Measurements from ENCODE around the gene ZNF337. TPM values are rescaled to one million over a fixed set of nuclear protein-coding genes. Genes with fewer than 3 reads are reported as not detected.

Gene ZNF337
- total and polyA plus RNA-seq, 2 of the 13 experiments (the other 11 are each of a cell fraction or from before 2014, with no cell fraction given) = 17.0 to 19.6 TPM

DNA sequence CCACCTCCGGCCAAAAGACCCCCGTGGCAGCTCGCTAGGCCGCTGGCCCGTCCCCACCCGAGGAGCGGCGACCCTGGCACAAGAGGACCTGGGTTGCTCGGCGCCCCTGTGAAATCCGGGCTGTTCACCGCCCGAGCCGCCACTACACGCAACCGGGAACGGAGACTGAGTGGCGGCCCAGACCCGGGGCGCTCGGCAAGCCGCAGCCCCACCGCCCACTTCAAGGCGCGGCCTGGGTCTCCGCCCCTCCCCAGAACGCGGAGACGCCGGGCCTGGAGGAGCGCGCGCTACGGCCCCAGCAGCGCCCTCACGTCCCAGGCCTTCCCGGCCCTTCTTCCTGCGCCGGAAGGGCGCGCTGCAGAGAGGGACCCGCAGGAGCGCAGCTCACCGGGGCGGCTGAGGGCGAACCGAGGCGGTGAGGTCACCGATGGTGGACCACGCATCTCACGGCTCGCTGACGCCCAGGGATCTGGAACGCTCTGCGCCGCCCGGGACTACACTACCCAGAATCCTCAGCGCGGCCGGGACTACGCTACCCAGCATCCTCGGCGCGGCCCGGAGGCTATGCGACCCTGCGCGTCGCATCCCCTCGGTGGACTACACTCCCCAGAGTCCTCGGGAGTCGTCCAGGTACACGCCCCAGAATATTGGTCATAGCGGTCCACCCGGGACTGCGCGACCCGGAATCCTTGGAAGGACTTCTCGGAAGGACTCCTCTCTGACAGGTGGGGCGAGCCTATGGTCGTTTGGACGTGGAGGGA, at the start of gene ZNF337 (continued):
- TF ChIP-seq, protein P1, sequence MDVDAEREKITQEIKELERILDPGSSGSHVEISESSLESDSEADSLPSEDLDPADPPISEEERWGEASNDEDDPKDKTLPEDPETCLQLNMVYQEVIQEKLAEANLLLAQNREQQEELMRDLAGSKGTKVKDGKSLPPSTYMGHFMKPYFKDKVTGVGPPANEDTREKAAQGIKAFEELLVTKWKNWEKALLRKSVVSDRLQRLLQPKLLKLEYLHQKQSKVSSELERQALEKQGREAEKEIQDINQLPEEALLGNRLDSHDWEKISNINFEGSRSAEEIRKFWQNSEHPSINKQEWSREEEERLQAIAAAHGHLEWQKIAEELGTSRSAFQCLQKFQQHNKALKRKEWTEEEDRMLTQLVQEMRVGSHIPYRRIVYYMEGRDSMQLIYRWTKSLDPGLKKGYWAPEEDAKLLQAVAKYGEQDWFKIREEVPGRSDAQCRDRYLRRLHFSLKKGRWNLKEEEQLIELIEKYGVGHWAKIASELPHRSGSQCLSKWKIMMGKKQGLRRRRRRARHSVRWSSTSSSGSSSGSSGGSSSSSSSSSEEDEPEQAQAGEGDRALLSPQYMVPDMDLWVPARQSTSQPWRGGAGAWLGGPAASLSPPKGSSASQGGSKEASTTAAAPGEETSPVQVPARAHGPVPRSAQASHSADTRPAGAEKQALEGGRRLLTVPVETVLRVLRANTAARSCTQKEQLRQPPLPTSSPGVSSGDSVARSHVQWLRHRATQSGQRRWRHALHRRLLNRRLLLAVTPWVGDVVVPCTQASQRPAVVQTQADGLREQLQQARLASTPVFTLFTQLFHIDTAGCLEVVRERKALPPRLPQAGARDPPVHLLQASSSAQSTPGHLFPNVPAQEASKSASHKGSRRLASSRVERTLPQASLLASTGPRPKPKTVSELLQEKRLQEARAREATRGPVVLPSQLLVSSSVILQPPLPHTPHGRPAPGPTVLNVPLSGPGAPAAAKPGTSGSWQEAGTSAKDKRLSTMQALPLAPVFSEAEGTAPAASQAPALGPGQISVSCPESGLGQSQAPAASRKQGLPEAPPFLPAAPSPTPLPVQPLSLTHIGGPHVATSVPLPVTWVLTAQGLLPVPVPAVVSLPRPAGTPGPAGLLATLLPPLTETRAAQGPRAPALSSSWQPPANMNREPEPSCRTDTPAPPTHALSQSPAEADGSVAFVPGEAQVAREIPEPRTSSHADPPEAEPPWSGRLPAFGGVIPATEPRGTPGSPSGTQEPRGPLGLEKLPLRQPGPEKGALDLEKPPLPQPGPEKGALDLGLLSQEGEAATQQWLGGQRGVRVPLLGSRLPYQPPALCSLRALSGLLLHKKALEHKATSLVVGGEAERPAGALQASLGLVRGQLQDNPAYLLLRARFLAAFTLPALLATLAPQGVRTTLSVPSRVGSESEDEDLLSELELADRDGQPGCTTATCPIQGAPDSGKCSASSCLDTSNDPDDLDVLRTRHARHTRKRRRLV (CRISPR knock-in tag; IDR thresholded peaks at IDR 0.05) = peak; percentile 96
- TF ChIP-seq ZNF883 (CRISPR knock-in tag; IDR thresholded peaks at IDR 0.05; ENCODE audit: not compliant biosample characterization) = peak; percentile 100
- peak; percentile 99 for TF ChIP-seq ZNF33A (CRISPR knock-in tag; IDR thresholded peaks at IDR 0.05; ENCODE audit: borderline replicate concordance)
- TF ChIP-seq ZNF546 (CRISPR knock-in tag; conservative IDR thresholded peaks at IDR 0.05) = peak; percentile 52
- TF ChIP-seq, protein P2, sequence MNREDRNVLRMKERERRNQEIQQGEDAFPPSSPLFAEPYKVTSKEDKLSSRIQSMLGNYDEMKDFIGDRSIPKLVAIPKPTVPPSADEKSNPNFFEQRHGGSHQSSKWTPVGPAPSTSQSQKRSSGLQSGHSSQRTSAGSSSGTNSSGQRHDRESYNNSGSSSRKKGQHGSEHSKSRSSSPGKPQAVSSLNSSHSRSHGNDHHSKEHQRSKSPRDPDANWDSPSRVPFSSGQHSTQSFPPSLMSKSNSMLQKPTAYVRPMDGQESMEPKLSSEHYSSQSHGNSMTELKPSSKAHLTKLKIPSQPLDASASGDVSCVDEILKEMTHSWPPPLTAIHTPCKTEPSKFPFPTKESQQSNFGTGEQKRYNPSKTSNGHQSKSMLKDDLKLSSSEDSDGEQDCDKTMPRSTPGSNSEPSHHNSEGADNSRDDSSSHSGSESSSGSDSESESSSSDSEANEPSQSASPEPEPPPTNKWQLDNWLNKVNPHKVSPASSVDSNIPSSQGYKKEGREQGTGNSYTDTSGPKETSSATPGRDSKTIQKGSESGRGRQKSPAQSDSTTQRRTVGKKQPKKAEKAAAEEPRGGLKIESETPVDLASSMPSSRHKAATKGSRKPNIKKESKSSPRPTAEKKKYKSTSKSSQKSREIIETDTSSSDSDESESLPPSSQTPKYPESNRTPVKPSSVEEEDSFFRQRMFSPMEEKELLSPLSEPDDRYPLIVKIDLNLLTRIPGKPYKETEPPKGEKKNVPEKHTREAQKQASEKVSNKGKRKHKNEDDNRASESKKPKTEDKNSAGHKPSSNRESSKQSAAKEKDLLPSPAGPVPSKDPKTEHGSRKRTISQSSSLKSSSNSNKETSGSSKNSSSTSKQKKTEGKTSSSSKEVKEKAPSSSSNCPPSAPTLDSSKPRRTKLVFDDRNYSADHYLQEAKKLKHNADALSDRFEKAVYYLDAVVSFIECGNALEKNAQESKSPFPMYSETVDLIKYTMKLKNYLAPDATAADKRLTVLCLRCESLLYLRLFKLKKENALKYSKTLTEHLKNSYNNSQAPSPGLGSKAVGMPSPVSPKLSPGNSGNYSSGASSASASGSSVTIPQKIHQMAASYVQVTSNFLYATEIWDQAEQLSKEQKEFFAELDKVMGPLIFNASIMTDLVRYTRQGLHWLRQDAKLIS (CRISPR knock-in tag; IDR thresholded peaks at IDR 0.05) = 0 out of 2 replicates have a peak, but pooled peaks have one; percentile 77
- peak; percentile 100 for TF ChIP-seq ZFY (CRISPR knock-in tag; IDR thresholded peaks at IDR 0.05)
- TF ChIP-seq, protein P3, sequence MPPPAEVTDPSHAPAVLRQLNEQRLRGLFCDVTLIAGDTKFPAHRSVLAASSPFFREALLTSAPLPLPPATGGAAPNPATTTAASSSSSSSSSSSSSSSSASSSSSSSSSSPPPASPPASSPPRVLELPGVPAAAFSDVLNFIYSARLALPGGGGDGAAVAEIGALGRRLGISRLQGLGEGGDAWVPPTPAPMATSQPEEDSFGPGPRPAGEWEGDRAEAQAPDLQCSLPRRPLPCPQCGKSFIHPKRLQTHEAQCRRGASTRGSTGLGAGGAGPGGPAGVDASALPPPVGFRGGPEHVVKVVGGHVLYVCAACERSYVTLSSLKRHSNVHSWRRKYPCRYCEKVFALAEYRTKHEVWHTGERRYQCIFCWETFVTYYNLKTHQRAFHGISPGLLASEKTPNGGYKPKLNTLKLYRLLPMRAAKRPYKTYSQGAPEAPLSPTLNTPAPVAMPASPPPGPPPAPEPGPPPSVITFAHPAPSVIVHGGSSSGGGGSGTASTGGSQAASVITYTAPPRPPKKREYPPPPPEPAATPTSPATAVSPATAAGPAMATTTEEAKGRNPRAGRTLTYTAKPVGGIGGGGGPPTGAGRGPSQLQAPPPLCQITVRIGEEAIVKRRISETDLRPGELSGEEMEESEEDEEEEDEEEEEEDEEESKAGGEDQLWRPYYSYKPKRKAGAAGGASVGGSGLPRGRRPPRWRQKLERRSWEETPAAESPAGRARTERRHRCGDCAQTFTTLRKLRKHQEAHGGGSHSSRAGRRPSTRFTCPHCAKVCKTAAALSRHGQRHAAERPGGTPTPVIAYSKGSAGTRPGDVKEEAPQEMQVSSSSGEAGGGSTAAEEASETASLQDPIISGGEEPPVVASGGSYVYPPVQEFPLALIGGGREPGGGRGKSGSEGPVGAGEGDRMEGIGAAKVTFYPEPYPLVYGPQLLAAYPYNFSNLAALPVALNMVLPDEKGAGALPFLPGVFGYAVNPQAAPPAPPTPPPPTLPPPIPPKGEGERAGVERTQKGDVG (CRISPR knock-in tag; IDR thresholded peaks at IDR 0.05; ENCODE audit: borderline replicate concordance) = peak; percentile 87; the same call in 1 of the 2 replicates
- peak; percentile 94 to 95; a peak in 2 of 4 replicates for TF ChIP-seq KLF16 (CRISPR knock-in tag; IDR thresholded peaks at IDR 0.05)
- TF ChIP-seq, protein P4, sequence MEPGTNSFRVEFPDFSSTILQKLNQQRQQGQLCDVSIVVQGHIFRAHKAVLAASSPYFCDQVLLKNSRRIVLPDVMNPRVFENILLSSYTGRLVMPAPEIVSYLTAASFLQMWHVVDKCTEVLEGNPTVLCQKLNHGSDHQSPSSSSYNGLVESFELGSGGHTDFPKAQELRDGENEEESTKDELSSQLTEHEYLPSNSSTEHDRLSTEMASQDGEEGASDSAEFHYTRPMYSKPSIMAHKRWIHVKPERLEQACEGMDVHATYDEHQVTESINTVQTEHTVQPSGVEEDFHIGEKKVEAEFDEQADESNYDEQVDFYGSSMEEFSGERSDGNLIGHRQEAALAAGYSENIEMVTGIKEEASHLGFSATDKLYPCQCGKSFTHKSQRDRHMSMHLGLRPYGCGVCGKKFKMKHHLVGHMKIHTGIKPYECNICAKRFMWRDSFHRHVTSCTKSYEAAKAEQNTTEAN (CRISPR knock-in tag; conservative IDR thresholded peaks at IDR 0.05) = peak; percentile 88
- TF ChIP-seq ZNF766 (CRISPR knock-in tag; IDR thresholded peaks at IDR 0.05; ENCODE audit: borderline replicate concordance) = peak; percentile 78; the same call in 1 of the 2 replicates
- TF ChIP-seq ZNF772 (CRISPR knock-in tag; IDR thresholded peaks at IDR 0.05) = peak; percentile 100
- no peak for TF ChIP-seq ZNF207 (IDR thresholded peaks at IDR 0.05; ENCODE audit: borderline replicate concordance)
- TF ChIP-seq ZNF20 (CRISPR knock-in tag; IDR thresholded peaks at IDR 0.05) = no peak
- peak; percentile 96 for TF ChIP-seq ZC3H13 (CRISPR knock-in tag; IDR thresholded peaks at IDR 0.05)
